Measurements from ENCODE around the gene ANKS1B. TPM values are rescaled to one million over a fixed set of nuclear protein-coding genes. Genes with fewer than 3 reads are reported as not detected.

Gene ANKS1B
- total RNA-seq, 1 donor from 2014 or later: 2.4 TPM

GRCh38 chr12:99068993-99069747, 915.6 kb downstream of the ANKS1B start:
- no peaks in the 10 kb centered on the region for H4K20me1 ChIP-seq (ENCODE audit: insufficient read depth, low read length)
- no peaks in the 10 kb centered on the region for H3K27me3 Mint-ChIP-seq (ENCODE audit: low read depth, unreplicated experiment)
- H3K27ac ChIP-seq (ENCODE audit: low read depth, low read length): no peak overlapping the region
- no peak overlapping the region for H3K4me3 Mint-ChIP-seq (ENCODE audit: unreplicated experiment)
- no peaks in the 10 kb centered on the region for H3K36me3 Mint-ChIP-seq (ENCODE audit: low read depth, unreplicated experiment)
- DNase-seq (ENCODE audit: low read depth): no peak
- TF ChIP-seq EZH2 (IDR thresholded peaks at IDR 0.05; ENCODE audit: insufficient read depth, low read length): no peak
- no peak for TF ChIP-seq CTCF (IDR thresholded peaks at IDR 0.05; ENCODE audit: insufficient read depth, low read depth, low read length)
- no peak for FAIRE-seq
- no peaks in the 10 kb centered on the region for H3K9me3 Mint-ChIP-seq (ENCODE audit: unreplicated experiment)
- H3K36me3 ChIP-seq (ENCODE audit: insufficient read depth, low read length): no peaks in the 10 kb centered on the region
- no peaks in the 10 kb centered on the region for H3K4me1 ChIP-seq (ENCODE audit: insufficient read depth, low read length)
- H3K27ac Mint-ChIP-seq (ENCODE audit: unreplicated experiment): no peak overlapping the region
- no peaks in the 10 kb centered on the region for H3K27me3 ChIP-seq (ENCODE audit: insufficient read depth, low read length)
- H3K9me3 ChIP-seq (ENCODE audit: insufficient read depth, low read depth, low read length): no peaks in the 10 kb centered on the region
- no peak overlapping the region for H3K4me3 ChIP-seq (ENCODE audit: insufficient read depth, low read depth, low read length)
- no peak overlapping the region for H3K9ac ChIP-seq (ENCODE audit: low read length)
- no peak overlapping the region for H3K4me2 ChIP-seq (ENCODE audit: low read length)
- peaks cover 7% of the 10 kb centered on the region for H3K4me1 Mint-ChIP-seq (ENCODE audit: low read depth, unreplicated experiment)
- H2AFZ ChIP-seq (ENCODE audit: low read depth, low read length): no peak overlapping the region
- H3K79me2 ChIP-seq (ENCODE audit: insufficient read depth, low read length): no peaks in the 10 kb centered on the region

GRCh38 chr12:99067171-99067785, 917.5 kb downstream of the ANKS1B start:
- DNase-seq (ENCODE audit: low read depth) (no peak), FAIRE-seq (no peak)
- H3K4me3 Mint-ChIP-seq (ENCODE audit: unreplicated experiment): no peak overlapping the region
- Histone ChIP-seq H3K79me2 (ENCODE audit: insufficient read depth, low read length) (no peaks in the 10 kb centered on the region), H3K9me3 (ENCODE audit: insufficient read depth, low read depth, low read length) (no peaks in the 10 kb centered on the region), H3K4me2 (ENCODE audit: low read length) (no peak overlapping the region), H3K27ac (ENCODE audit: low read depth, low read length) (no peak overlapping the region), H3K9ac (ENCODE audit: low read length) (no peak overlapping the region), H3K4me3 (ENCODE audit: insufficient read depth, low read depth, low read length) (no peak overlapping the region), H2AFZ (ENCODE audit: low read depth, low read length) (no peak overlapping the region), H3K27me3 (ENCODE audit: insufficient read depth, low read length) (no peaks in the 10 kb centered on the region), H4K20me1 (ENCODE audit: insufficient read depth, low read length) (no peaks in the 10 kb centered on the region), H3K4me1 (ENCODE audit: insufficient read depth, low read length) (no peaks in the 10 kb centered on the region), H3K36me3 (ENCODE audit: insufficient read depth, low read length) (no peaks in the 10 kb centered on the region)
- no peaks in the 10 kb centered on the region for H3K36me3 Mint-ChIP-seq (ENCODE audit: low read depth, unreplicated experiment)
- H3K9me3 Mint-ChIP-seq (ENCODE audit: unreplicated experiment): no peaks in the 10 kb centered on the region
- no peak overlapping the region for H3K27ac Mint-ChIP-seq (ENCODE audit: unreplicated experiment)
- H3K27me3 Mint-ChIP-seq (ENCODE audit: low read depth, unreplicated experiment): peaks cover 11% of the 10 kb centered on the region
- TF ChIP-seq EZH2 (IDR thresholded peaks at IDR 0.05; ENCODE audit: insufficient read depth, low read length) (no peak), CTCF (IDR thresholded peaks at IDR 0.05; ENCODE audit: insufficient read depth, low read depth, low read length) (no peak)
- peaks cover 7% of the 10 kb centered on the region for H3K4me1 Mint-ChIP-seq (ENCODE audit: low read depth, unreplicated experiment)

- H3K9me3 Mint-ChIP-seq (ENCODE audit: unreplicated experiment): no peaks in the 10 kb centered on the region
- Histone ChIP-seq H4K20me1 (ENCODE audit: insufficient read depth, low read length) (no peaks in the 10 kb centered on the region), H3K9me3 (ENCODE audit: insufficient read depth, low read depth, low read length) (no peaks in the 10 kb centered on the region), H3K36me3 (ENCODE audit: insufficient read depth, low read length) (no peaks in the 10 kb centered on the region), H2AFZ (ENCODE audit: low read depth, low read length) (no peak overlapping the region), H3K4me2 (ENCODE audit: low read length) (no peak overlapping the region), H3K4me1 (ENCODE audit: insufficient read depth, low read length) (no peaks in the 10 kb centered on the region), H3K27me3 (ENCODE audit: insufficient read depth, low read length) (no peaks in the 10 kb centered on the region), H3K27ac (ENCODE audit: low read depth, low read length) (no peak overlapping the region), H3K4me3 (ENCODE audit: insufficient read depth, low read depth, low read length) (no peak overlapping the region), H3K79me2 (ENCODE audit: insufficient read depth, low read length) (no peaks in the 10 kb centered on the region), H3K9ac (ENCODE audit: low read length) (no peak overlapping the region)
- no peak overlapping the region for H3K27ac Mint-ChIP-seq (ENCODE audit: unreplicated experiment)
- no peak overlapping the region for H3K4me3 Mint-ChIP-seq (ENCODE audit: unreplicated experiment)
- H3K4me1 Mint-ChIP-seq (ENCODE audit: low read depth, unreplicated experiment): peaks cover 7% of the 10 kb centered on the region
- no peaks in the 10 kb centered on the region for H3K36me3 Mint-ChIP-seq (ENCODE audit: low read depth, unreplicated experiment)
- FAIRE-seq (no peak), DNase-seq (ENCODE audit: low read depth) (no peak)
- no peak for TF ChIP-seq EZH2 (IDR thresholded peaks at IDR 0.05; ENCODE audit: insufficient read depth, low read length)
- TF ChIP-seq CTCF (IDR thresholded peaks at IDR 0.05; ENCODE audit: insufficient read depth, low read depth, low read length): no peak
- peaks cover 11% of the 10 kb centered on the region for H3K27me3 Mint-ChIP-seq (ENCODE audit: low read depth, unreplicated experiment)
Observed at GRCh38 chr12:99066726-99067125, 918.0 kb downstream of the ANKS1B start.
